ENCODE data around the gene CSRNP3.

Gene CSRNP3

DNA sequence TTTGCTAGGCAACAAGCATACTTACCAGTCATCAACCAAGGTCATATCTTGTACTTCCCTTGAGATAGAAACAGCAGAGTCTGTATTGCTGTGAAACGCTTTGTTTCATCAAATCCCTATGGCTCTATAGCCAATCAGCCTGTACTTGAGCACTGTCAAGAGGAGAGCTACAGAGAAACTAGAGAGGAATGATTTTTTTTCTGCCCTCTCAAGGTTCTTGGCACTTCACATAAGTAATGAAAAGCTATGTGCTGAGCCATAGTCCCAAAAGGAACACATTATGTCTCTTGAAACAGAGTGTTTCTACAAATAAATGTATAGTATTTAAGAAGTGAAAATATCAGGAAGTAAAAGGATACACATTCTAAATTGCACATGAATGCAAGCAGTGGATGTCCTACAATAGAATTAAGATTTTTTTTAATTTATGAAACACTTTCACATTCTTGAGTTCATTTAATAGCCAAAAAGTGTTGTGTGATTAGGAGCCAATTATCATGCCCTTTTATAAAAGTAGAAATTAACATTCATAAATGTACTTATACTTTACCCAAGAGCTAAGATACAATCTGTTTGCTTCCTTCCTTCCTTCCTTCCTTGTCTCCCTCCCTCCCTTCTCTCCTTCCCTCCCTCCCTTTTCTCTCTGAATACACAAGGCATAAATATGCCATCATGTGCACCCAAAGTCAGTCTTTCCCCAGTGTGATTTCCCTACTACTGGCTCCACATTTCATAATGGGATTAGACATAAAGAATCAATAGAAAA is 131.8 kb downstream of the CSRNP3 start:
- TF ChIP-seq POLR2A (IDR thresholded peaks at IDR 0.05; ENCODE audit: low read length): no peak
- TF ChIP-seq GATA1 (IDR thresholded peaks at IDR 0.05; ENCODE audit: low read depth, low read length): no peak
- no peak for DNase-seq

- TF ChIP-seq POLR2A (IDR thresholded peaks at IDR 0.05; ENCODE audit: low read length): no peak
- no peak for TF ChIP-seq GATA1 (IDR thresholded peaks at IDR 0.05; ENCODE audit: low read depth, low read length)
- DNase-seq: no peak
These were observed 132.5 kb downstream of the CSRNP3 start for GRCh38 chr2:165601928-165602521.

DNA sequence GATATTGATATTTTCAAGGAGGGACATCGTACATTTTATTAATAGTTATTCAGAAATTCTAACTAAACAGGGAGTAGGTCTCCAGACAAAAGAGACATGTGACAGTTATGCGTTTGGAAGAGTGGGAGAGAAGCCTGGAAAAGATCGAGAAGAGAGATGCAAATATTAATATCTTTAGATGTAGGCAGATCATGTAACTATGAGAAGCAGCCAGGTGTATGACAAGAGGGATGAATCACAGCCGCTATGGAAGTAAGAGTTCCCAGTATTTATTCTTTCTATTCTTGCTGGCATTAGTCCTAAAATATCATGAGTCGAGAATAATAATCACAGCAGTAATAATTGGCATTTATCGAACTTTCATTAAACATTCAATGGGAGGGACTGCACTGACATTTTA is 140.2 kb downstream of the CSRNP3 start:
- no peak for TF ChIP-seq GATA1 (IDR thresholded peaks at IDR 0.05; ENCODE audit: low read depth, low read length)
- no peak for TF ChIP-seq POLR2A (IDR thresholded peaks at IDR 0.05; ENCODE audit: low read length)
- DNase-seq: no peak

DNA sequence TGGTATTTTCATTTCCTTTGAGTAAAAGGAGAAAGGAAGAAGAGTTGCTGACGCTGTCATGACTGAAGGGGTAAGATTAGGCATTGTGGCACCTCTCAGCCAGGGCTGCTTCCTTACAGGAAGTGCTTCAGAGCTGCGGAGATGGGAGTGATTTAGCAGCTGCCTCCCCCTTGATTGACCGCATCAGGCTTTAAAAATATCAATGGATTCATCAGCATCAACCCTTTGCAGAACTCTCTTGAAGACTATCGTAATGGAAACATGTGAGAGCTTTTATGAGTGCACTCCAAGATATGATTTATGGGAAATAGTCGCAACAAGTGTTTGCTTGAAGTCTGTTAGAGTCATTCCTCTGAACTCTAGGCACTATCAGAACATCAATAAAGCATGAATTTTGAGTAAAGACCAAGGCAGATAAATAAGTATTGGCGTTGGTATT is 141.1 kb downstream of the CSRNP3 start:
- no peak for TF ChIP-seq POLR2A (IDR thresholded peaks at IDR 0.05; ENCODE audit: low read length)
- no peak for TF ChIP-seq GATA1 (IDR thresholded peaks at IDR 0.05; ENCODE audit: low read depth, low read length)
- DNase-seq: no peak

- TF ChIP-seq POLR2A (IDR thresholded peaks at IDR 0.05; ENCODE audit: low read length) (no peak), GATA1 (IDR thresholded peaks at IDR 0.05; ENCODE audit: low read depth, low read length) (no peak)
- DNase-seq: no peak
These were observed 148.4 kb downstream of the CSRNP3 start for GRCh38 chr2:165617741-165618481.

DNA sequence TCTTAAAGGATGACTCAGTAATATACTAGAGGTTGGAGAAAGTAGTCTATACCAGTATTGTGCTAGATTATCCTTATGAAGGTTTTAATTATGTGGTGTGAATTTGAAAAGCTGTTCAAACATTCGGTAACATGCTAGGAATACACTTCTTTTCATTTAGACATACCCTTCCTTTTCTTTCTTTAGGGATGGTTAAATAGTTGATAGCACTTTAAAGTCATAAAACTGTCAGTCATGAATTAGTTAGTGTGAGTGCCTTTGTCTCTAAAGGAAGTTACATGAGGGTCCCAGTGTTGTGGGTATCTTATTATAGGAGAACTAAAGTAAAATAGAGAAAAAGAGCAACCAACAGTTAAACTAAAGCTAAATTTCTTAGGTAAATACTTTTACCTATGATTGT is 149.3 kb downstream of the CSRNP3 start:
- TF ChIP-seq POLR2A (IDR thresholded peaks at IDR 0.05; ENCODE audit: low read length) (no peak), GATA1 (IDR thresholded peaks at IDR 0.05; ENCODE audit: low read depth, low read length) (no peak)
- no peak for DNase-seq

DNA sequence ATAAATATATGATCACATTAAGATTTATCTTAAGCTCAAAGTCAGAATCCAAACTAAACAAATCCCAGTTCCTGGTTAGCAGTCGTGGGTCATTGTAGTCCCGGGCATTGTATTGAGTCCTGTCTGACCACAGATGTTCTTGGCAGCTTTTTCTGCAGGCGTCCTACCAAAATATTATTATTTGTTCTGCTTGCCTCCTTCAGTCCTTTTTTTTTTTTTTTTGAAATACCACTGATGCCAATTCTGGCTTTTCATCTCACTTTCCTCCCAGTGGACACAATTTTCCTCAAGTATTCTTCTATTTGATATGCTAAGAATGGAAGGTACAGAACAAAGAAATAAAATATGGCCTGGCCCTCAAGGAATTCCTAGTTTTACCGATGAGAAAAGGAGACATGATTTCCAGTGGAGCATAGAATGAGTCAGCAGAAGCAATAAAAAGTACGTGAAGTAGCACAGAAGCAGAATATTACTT is 151.6 kb downstream of the CSRNP3 start:
- DNase-seq: no peak
- no peak for TF ChIP-seq POLR2A (IDR thresholded peaks at IDR 0.05; ENCODE audit: low read length)
- no peak for TF ChIP-seq GATA1 (IDR thresholded peaks at IDR 0.05; ENCODE audit: low read depth, low read length)

DNA sequence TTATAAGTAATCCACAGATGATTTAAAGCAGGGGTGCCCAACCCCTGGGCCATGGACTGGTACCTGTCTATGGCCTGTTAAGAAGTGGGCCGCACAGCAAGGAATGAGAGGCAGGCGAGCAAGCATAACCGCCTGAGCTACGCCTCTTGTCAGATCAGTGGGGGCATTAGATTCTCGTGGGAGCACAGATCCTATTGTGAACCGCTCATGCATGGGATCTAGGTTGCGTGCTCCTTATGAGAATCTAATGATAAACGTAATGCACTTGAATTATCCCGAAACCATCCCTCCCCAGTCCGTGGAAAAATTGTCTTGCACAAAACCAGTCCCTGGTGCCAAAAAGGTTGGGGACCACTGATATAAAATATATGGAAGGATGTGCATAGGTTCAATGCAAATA is 153.7 kb downstream of the CSRNP3 start:
- no peak for TF ChIP-seq POLR2A (IDR thresholded peaks at IDR 0.05; ENCODE audit: low read length)
- no peak for TF ChIP-seq GATA1 (IDR thresholded peaks at IDR 0.05; ENCODE audit: low read depth, low read length)
- DNase-seq: no peak

GRCh38 chr2:165623783-165624469 is 154.4 kb downstream of the CSRNP3 start:
- no peak for TF ChIP-seq GATA1 (IDR thresholded peaks at IDR 0.05; ENCODE audit: low read depth, low read length)
- no peak for TF ChIP-seq POLR2A (IDR thresholded peaks at IDR 0.05; ENCODE audit: low read length)
- DNase-seq: no peak

DNA sequence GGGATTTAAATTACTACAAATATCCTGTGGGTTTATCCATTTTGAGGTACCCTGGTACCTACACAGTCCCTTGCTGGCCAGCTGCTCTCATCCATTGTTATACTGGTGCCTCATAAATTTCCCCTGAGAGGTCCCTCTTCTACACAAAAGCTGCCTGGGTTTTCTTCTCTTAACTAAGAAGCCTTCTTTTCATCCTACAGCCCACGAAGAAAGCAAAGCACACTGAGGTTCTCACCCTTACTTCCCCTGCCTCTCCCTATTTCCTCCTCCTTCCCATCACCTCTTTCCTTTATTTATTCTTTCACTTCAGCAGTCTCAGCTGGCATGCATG is 154.9 kb downstream of the CSRNP3 start:
- DNase-seq: no peak
- TF ChIP-seq GATA1 (IDR thresholded peaks at IDR 0.05; ENCODE audit: low read depth, low read length) (no peak), POLR2A (IDR thresholded peaks at IDR 0.05; ENCODE audit: low read length) (no peak)

- no peak for DNase-seq
- no peak for TF ChIP-seq POLR2A (IDR thresholded peaks at IDR 0.05; ENCODE audit: low read length)
These were observed 158.0 kb downstream of the CSRNP3 start for GRCh38 chr2:165627470-165627869.

- DNase-seq: no peak
- no peak for TF ChIP-seq GATA1 (IDR thresholded peaks at IDR 0.05; ENCODE audit: low read depth, low read length)
- TF ChIP-seq POLR2A (IDR thresholded peaks at IDR 0.05; ENCODE audit: low read length): no peak
These were observed 160.3 kb downstream of the CSRNP3 start for GRCh38 chr2:165629776-165630175.

GRCh38 chr2:165630236-165630635 is 160.7 kb downstream of the CSRNP3 start:
- no peak for TF ChIP-seq POLR2A (IDR thresholded peaks at IDR 0.05; ENCODE audit: low read length)
- TF ChIP-seq GATA1 (IDR thresholded peaks at IDR 0.05; ENCODE audit: low read depth, low read length): no peak
- DNase-seq: no peak

GRCh38 chr2:165631089-165631488 is 161.6 kb downstream of the CSRNP3 start:
- no peak for TF ChIP-seq GATA1 (IDR thresholded peaks at IDR 0.05; ENCODE audit: low read depth, low read length)
- no peak for DNase-seq

Data from erythroblast (primary cell).